Endometrial microvascular endothelial cells (primary cell): ENCODE results near the gene LYSMD1. TPM values are rescaled to one million over a fixed set of nuclear protein-coding genes. Genes with fewer than 3 reads are reported as not detected.
"Not testable (repeated sequence)": the region's sequence is repeated elsewhere in the genome, so short reads cannot be mapped to it uniquely, and the experiment has no call there.

Experiments used
- in situ Hi-C: cut with HindIII; loops from 2 replicates; pipeline ENCODE4 v1.10.0; 2017; ENCODE audit warnings: low sequenced_read_pairs, low pct_unique_long_range_greater_than_20kb; ENCODE audit errors: inconsistent ontology term
- total RNA-seq: library from RNA; depleted of rRNA; stranded (reverse); fragments of >200 nt; gene quantifications from one replicate; pipeline ENCODE4 v1.2.3, GENCODE V29; 2015; ENCODE audit errors: inconsistent ontology term

LYSMD1 gene
- 2.5 TPM for total RNA-seq

DNA sequence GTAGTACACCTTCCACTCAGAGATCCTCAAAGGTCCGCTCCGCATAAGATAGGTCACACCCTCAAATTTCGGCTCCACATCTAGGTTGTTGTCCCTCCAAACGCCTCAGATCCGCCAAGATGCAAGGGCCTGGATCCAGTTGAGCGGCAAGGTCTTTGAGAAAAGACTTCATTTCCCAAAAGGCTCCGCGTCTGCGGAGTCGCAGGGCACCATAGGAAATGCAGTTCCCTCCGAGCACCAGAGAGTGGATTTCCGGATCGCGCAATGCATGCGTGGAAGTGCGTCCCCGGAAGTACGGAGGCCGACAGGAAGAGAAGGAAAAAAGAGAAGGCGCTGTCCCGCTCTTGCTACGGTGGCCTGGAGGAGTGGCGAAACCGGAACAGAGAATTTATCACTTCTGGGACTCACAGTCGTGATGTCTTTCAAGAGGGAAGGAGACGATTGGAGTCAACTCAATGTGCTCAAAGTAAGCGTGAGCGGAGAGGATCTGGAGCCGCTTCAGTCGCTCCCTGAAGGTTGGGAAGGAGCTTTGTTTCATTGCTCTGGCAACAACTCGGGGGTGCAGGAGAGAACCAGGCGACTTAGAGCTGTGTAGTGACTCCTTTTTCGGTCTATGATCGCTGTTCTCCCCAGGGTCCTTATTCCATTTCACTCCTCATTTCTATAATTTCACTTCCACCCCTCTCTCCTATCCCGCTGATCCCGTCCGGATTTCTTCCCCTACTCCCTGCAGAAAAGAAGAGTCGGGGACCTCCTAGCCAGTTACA lies at the start of gene LYSMD1, which contains the start of gene SCNM1:
Gene LYSMD1 (minus strand): TSS at position 165 of the 767 bp plus-strand sequence. CDS start 644 bp downstream, outside the sequence.
Gene SCNM1 (plus strand): TSS at position 407 of the 767 bp plus-strand sequence. CDS start 9 bp downstream, at position 416.
- in situ Hi-C loops, result no loop called here

GRCh38 chr1:151213560-151213959 lies 47.9 kb upstream of the LYSMD1 start:
- in situ Hi-C loops, result no loop called here

DNA sequence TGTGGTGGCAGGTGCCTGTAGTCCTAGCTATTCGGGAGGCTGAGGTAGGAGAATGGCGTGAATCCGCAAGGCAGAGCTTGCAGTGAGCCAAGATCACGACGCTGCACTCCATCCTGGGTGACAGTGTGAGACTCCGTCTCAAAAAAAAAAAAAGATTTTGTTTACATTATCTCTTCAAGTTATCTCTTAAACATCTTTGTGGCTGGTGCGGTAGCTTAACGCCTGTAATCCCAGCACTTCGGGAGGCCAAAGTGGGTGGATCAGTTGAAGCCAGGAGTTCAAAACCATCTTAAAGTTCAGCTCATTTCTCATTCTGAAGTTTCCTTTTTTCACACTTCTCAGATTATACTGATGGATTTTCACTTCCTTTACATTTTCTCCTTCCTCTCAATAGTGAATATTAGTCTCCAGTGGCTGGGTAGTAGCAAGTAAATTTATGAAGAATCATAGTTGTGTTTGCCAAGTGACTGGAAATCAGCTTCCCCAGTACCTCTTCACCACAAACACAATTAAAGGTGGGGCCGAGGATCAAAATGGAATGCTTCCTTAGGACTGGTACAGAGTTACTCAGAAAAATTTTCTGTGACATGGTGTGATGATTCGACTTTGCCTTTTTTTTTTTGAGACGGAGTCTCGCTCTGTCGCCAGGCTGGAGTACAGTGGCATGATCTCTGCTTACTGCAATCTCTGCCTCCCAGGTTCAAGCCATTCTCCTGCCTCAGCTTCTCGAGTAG lies 46.4 kb upstream of the LYSMD1 start:
- in situ Hi-C loops, result no loop called here

DNA sequence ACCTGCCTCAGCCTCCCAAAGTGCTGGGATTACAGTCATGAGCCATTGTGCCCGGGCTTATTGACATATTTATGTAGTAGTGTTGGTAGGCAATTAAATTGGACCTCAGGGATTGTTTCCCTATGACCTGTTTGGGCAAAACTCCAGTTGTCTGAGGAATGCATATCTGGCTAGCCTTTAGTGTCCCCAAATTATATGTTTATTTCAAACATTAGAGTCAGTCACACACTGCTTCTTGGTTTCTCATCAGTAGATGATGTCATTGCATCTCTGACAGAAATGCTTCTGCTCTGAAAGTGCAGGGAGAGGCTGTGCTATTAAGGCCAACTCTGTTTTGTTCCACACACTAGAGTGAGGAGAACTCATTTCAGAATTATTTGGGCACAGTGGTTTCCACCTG lies 45.1 kb upstream of the LYSMD1 start:
- in situ Hi-C loops, result no loop called here

DNA sequence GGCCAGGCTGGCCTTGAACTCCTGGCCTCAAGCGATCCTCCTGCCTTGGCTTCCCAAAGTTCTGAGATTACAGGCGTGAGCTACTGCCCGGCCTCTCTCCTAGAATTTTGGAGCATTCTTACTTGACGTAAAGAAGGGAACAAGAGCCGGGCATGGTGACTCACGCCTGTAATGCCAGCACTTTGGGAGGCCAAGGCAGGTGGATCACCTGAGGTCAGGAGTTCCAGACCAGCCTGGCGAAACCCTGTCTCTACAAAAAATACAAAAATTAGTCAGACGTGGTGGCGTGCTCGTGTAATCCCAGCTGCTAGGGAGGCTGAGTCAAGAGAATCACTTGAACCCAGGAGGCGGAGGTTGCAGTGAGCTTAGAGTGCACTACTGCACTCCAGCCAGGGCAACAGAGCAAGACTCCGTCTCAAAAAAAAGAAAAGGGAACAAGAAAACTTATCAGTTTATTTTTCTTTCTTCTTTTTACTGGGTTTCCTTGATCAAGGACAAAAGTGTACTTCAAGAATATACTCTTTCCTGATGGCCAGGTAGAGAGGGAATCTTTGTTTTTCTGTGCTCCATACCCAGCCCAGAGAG lies 39.8 kb upstream of the LYSMD1 start:
- in situ Hi-C loops, result not testable (repeated sequence)

DNA sequence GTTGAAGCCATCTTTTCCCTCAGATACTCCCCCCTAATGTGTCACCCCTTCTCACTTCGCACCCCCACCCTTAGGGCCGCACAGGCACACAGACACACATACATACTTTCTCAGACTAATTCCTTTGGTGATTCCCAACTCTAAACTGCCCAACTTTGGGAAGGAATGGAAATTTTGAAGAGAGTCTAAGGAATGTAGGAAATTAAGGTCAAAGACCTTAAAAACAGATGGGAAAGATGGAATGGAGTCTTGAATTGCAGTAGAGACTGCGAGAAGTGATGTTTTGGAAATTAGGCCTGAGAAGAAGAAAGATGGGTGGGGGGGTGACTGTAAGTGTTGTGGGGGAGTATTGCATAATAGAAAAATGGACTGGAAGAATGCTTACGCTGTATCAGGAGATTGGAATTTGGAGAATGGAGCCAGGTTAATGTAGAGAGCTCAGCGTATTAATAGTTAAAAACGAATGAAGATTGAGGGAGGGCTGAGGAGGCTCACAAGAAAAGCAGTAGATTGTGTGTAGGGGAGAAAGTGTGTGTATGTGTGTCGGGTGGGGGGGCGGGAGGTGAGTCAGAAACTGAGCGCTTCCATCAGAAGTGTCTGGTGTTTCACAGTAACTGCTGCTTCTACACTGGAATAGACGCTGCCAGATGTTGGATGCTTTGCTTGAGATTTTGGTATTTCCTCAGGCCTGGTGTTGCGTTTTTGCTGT lies 34.3 kb upstream of the LYSMD1 start:
- in situ Hi-C loops, result no loop called here

DNA sequence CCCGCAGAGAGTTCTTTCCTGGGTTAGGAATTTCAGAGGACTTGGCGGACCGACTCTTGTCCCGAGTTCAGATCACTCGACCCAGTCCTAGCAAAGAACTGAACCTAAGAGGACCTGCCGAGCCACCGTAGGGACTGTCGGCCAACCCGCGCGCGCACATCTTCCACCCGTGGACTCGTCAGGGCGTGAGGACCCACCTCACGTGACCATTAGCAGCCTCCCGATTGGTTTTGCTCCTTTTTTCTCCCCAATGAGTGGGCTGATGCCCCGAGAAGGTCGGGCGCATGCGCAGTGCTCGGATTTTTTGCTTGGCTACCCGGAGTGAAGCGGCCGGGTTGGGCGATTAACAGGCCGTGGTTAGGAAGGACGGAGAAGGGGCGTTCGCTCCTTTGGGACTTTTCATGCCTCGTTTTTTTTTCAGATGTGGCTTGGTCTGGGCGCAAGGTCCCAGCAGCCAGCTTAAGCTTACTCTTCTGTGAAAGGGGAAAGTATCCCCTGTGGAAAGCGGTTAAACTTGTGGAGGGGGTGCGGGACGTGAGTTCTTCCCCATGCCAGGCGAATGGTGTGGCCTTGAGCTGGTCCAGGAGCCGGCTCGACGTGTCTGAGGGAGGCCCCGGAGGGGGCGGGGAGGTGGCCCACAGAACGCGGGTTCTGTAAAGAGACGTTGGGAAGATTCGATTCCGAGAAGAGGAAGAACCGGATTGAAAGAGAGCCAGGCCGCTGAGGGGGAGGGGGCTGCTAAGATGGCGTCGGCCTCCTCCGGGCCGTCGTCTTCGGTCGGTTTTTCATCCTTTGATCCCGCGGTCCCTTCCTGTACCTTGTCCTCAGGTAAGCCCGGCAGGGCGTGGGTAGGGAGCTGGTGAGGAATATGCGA lies 32.8 kb upstream of the LYSMD1 start, which contains the start of gene PIP5K1A:
Gene PIP5K1A (plus strand): TSS at position 299 of the 874 bp plus-strand sequence. CDS start 445 bp downstream, at position 744.
- in situ Hi-C loops, result no loop called here

DNA sequence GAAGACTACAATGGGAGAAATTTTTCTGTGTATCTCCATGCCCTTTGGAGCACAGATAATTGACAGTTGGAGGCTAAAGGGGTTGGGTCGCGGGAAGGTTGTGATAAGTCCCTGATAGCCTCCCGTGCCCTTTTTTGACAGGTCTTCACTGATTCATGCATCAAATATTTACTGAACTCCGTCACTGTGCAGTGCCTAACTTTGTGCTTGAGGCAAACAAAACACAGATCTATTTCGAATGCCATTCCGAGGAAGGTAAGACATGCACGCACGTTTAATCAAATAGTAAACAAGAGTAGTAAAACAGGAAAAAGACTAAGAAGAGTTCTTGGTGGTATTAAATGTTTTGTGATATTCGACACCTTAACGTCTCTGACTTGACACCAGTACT lies 32.2 kb upstream of the LYSMD1 start:
- in situ Hi-C loops, result no loop called here

GRCh38 chr1:151196292-151196800 lies 30.6 kb upstream of the LYSMD1 start:
- in situ Hi-C loops, result no loop called here

- in situ Hi-C loops, result not testable (repeated sequence)
These were observed 29.3 kb upstream of the LYSMD1 start for GRCh38 chr1:151194894-151195594.

DNA sequence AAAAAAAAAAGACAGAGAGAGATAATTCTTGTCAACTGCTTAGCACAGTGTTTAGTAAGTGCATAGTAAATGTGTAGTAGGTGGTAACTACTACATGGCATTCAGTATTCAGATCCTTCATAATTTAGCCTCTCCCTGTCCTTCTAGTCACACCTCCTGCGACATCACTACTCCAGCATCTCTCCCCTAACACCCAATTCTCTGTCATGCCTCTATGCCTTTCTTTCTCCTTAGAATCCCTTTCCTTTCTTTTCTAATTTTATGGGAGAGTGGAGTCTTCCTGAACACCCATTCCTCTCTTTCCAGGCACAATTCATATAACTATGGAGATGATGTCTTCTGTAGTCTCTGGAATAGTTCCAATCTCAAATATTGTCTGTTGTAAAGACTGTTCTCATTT lies 28.2 kb upstream of the LYSMD1 start:
- in situ Hi-C loops, result no loop called here

DNA sequence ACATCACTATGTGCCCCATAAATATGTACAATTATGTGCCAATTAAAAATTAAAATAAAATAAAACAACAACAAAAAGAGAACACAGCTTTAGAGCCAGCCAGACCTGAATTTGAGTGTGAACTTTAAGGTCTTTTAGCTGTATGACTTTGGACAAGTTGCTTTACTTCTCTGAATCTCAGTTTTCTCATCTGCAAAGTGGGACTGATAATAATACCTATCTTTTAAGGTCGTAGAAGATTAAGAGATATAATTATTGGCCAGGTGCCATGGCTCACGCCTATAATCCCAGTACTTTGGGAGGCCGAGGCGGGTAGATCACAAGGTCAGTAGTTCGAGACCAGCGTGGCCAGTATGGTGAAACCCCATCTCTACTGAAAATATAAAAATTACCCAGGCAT lies 27.6 kb upstream of the LYSMD1 start:
- in situ Hi-C loops, result no loop called here

DNA sequence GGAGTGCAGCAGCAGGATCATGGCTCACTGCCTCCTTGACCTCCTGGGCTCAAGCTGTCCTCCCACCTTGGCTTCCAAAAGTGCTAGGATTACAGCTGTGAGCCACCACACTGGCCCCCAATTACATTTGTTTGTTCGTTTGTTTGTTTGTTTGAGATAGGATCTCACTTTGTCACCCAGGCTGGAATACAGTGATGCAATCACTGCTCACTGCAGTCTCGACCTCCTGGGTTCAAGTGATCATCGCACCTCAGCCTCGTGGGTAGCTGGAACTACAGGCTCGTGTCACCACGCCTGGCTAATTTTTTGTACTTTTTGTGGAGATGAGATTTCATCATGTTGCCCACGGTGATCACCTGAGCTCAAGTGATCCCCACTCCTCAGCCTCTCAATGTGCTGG lies 26.3 kb upstream of the LYSMD1 start:
- in situ Hi-C loops, result no loop called here

GRCh38 chr1:151189637-151190445 lies 24.1 kb upstream of the LYSMD1 start, which contains the start of gene VPS72:
Gene VPS72 (minus strand): TSS chr1:151190197. CDS start chr1:151190121, 76 bp downstream.
- in situ Hi-C loops, result no loop called here

DNA sequence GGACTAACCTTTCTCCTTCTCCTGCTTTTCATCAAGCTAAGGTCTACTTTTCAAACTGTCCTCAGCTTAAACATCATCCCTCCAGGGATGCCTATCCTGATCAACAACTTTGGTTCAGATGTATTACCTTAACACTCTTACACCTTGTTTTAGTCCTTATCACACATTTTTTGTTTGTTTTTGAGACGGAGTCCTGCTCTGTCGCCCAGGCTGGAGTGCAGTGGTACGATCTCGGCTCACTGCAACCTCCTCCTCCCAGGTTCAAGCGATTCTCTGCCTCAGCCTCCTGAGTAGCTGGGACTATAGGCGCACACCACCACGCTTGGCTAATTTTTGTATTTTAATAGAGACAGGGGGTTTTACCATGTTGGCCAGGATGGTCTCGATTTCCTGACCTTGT lies 23.0 kb upstream of the LYSMD1 start:
- in situ Hi-C loops, result not testable (repeated sequence)

GRCh38 chr1:151187205-151187604 lies 21.5 kb upstream of the LYSMD1 start:
- in situ Hi-C loops, result no loop called here

- in situ Hi-C loops, result no loop called here
These were observed 18.5 kb upstream of the LYSMD1 start for GRCh38 chr1:151184211-151184610.
